Large intestine (tissue), 3 donors: ENCODE results near the gene TXLNG. TPM values are rescaled to one million over a fixed set of nuclear protein-coding genes. Genes with fewer than 3 reads are reported as not detected.

Source experiments
- DNase-seq, 2 donors: peaks; one replicate each; pipeline versions ENCODE4 v3.0.0 to v3.0.0-alpha.2; 2013
- H3K27ac ChIP-seq: one replicate; pipeline ENCODE4 v1.5.1; 2013; ENCODE audit warnings: low read length
- H3K27me3 ChIP-seq: 2 replicates; pipeline ENCODE4 v1.6.1; 2013; ENCODE audit warnings: low read length; ENCODE audit not compliant: control insufficient read depth, insufficient read depth
- H3K36me3 ChIP-seq: 2 replicates; pipeline ENCODE4 v1.6.1; 2013; ENCODE audit warnings: low read length; ENCODE audit not compliant: control insufficient read depth, insufficient read depth
- H3K4me1 ChIP-seq: one replicate; pipeline ENCODE4 v1.6.1; 2013; ENCODE audit warnings: low read length; ENCODE audit not compliant: control insufficient read depth, insufficient read depth
- H3K4me3 ChIP-seq: one replicate; pipeline ENCODE4 v1.5.1; 2013; ENCODE audit warnings: low read length
- H3K9me3 ChIP-seq: one replicate; pipeline ENCODE4 v1.6.1; 2013; ENCODE audit warnings: mild to moderate bottlenecking, low read depth, low read length, moderate library complexity; ENCODE audit not compliant: control insufficient read depth
- WGBS: methylation state at CpG from one replicate; pipeline ENCODE4 v1.1.5; 2013; ENCODE audit warnings: low lambda C conversion rate; ENCODE audit not compliant: insufficient coverage; 5-methylcytosine and 5-hydroxymethylcytosine counted together
- polyA plus RNA-seq: library from polyadenylated mRNA; unstranded; fragments of 120-200 nt; gene quantifications from one replicate; pipeline ENCODE4 v1.2.1, GENCODE V29; 2013

Gene TXLNG
- polyA plus RNA-seq, 1 donor, result 17.0 TPM

- no CpG with 5 or more reads among the region's 9 CpGs for WGBS
- H3K9me3 ChIP-seq, result no peaks in the 10 kb centered on the region
- H3K4me3 ChIP-seq, result no peak overlapping the region
- DNase-seq, result peak in 1 of 2 donors; percentile 41
- no peaks in the 10 kb centered on the region for H3K4me1 ChIP-seq
- H3K27ac ChIP-seq, result no peak overlapping the region
- H3K36me3 ChIP-seq, result peaks cover 32% of the 10 kb centered on the region
- no peaks in the 10 kb centered on the region for H3K27me3 ChIP-seq
These were observed 50.1 kb downstream of the TXLNG start for GRCh38 chrX:16836371-16836770.

GRCh38 chrX:16838202-16839066 is 52.2 kb downstream of the TXLNG start:
- Histone ChIP-seq H3K27me3 (no peaks in the 10 kb centered on the region), H3K27ac (no peak overlapping the region), H3K9me3 (no peaks in the 10 kb centered on the region), H3K4me1 (no peaks in the 10 kb centered on the region), H3K4me3 (no peak overlapping the region), H3K36me3 (peaks cover 26% of the 10 kb centered on the region)
- no CpG with 5 or more reads among the region's 11 CpGs for WGBS
- no peak for DNase-seq

- no peaks in the 10 kb centered on the region for H3K4me1 ChIP-seq
- H3K27me3 ChIP-seq, result no peaks in the 10 kb centered on the region
- no CpG with 5 or more reads among the region's 5 CpGs for WGBS
- H3K36me3 ChIP-seq, result peaks cover 24% of the 10 kb centered on the region
- no peak for DNase-seq
- no peak overlapping the region for H3K27ac ChIP-seq
- no peak overlapping the region for H3K4me3 ChIP-seq
- H3K9me3 ChIP-seq, result no peaks in the 10 kb centered on the region
These were observed 53.1 kb downstream of the TXLNG start for GRCh38 chrX:16839219-16839851.

GRCh38 chrX:16839852-16840460 is 53.7 kb downstream of the TXLNG start:
- Histone ChIP-seq H3K9me3 (no peaks in the 10 kb centered on the region), H3K27me3 (no peaks in the 10 kb centered on the region), H3K36me3 (peaks cover 23% of the 10 kb centered on the region), H3K4me3 (no peak overlapping the region), H3K4me1 (no peaks in the 10 kb centered on the region), H3K27ac (no peak overlapping the region)
- no peak for DNase-seq
- WGBS, result no CpG with 5 or more reads among the region's 14 CpGs

- Histone ChIP-seq H3K4me1 (no peaks in the 10 kb centered on the region), H3K27ac (no peak overlapping the region), H3K9me3 (no peaks in the 10 kb centered on the region), H3K4me3 (no peak overlapping the region), H3K36me3 (peaks cover 27% of the 10 kb centered on the region), H3K27me3 (no peaks in the 10 kb centered on the region)
- no CpG with 5 or more reads among the region's 3 CpGs for WGBS
- DNase-seq, result no peak
These were observed 56.4 kb downstream of the TXLNG start for GRCh38 chrX:16842684-16843083.

GRCh38 chrX:16843208-16843909 is 57.1 kb downstream of the TXLNG start:
- DNase-seq, result no peak
- Histone ChIP-seq H3K4me1 (no peaks in the 10 kb centered on the region), H3K4me3 (no peak overlapping the region), H3K9me3 (no peaks in the 10 kb centered on the region), H3K27ac (no peak overlapping the region), H3K36me3 (peaks cover 31% of the 10 kb centered on the region), H3K27me3 (no peaks in the 10 kb centered on the region)
- no CpG with 5 or more reads among the region's 3 CpGs for WGBS

GRCh38 chrX:16845686-16846085 is 59.4 kb downstream of the TXLNG start:
- H3K27me3 ChIP-seq, result no peaks in the 10 kb centered on the region
- H3K36me3 ChIP-seq, result peaks cover 36% of the 10 kb centered on the region

GRCh38 chrX:16848541-16848940 is 62.3 kb downstream of the TXLNG start:
- Histone ChIP-seq H3K27ac (no peak overlapping the region), H3K4me3 (no peak overlapping the region), H3K27me3 (no peaks in the 10 kb centered on the region), H3K36me3 (peaks cover 43% of the 10 kb centered on the region), H3K9me3 (no peaks in the 10 kb centered on the region), H3K4me1 (no peaks in the 10 kb centered on the region)
- DNase-seq, result no peak
- no CpG with 5 or more reads among the region's 6 CpGs for WGBS

More at GRCh38 chrX:16845686-16846085, 59.4 kb downstream of the TXLNG start:
- H3K4me3 ChIP-seq, result no peak overlapping the region
- H3K9me3 ChIP-seq, result no peaks in the 10 kb centered on the region
- WGBS, result no CpG with 5 or more reads among the region's 2 CpGs
- no peak for DNase-seq
- H3K4me1 ChIP-seq, result no peaks in the 10 kb centered on the region
- H3K27ac ChIP-seq, result no peak overlapping the region

- Histone ChIP-seq H3K4me1 (no peaks in the 10 kb centered on the region), H3K9me3 (no peaks in the 10 kb centered on the region), H3K36me3 (peaks cover 44% of the 10 kb centered on the region), H3K4me3 (no peak overlapping the region), H3K27ac (no peak overlapping the region), H3K27me3 (no peaks in the 10 kb centered on the region)
- DNase-seq, result no peak
- WGBS, result no CpG with 5 or more reads among the region's 1 CpG
These were observed 65.2 kb downstream of the TXLNG start for GRCh38 chrX:16851421-16851820.

GRCh38 chrX:16851827-16852226 is 65.6 kb downstream of the TXLNG start:
- Histone ChIP-seq H3K36me3 (peaks cover 44% of the 10 kb centered on the region), H3K9me3 (no peaks in the 10 kb centered on the region), H3K27me3 (no peaks in the 10 kb centered on the region), H3K27ac (no peak overlapping the region), H3K4me1 (no peaks in the 10 kb centered on the region), H3K4me3 (no peak overlapping the region)
- no CpG with 5 or more reads among the region's 3 CpGs for WGBS
- no peak for DNase-seq
